H1 (cell line): Measurements from ENCODE around the gene HOXA6. TPM values are rescaled to one million over a fixed set of nuclear protein-coding genes. Genes with fewer than 3 reads are reported as not detected.

Experiments used
- CTCF ChIA-PET: fragments of 300-600 bp; sonication (Branson Sonifier 250); formaldehyde crosslinking; loops from one replicate; lab custom pipeline; 2021; ENCODE audit not compliant: partially characterized antibody; lab: Charles Lee
- POLR2A ChIA-PET: fragments of 300-600 bp; sonication (Branson Sonifier 250); formaldehyde crosslinking; loops from one replicate; lab custom pipeline; 2021; ENCODE audit warnings: inconsistent platforms; ENCODE audit not compliant: partially characterized antibody; lab: Charles Lee
- DNase-seq, 2 experiments: peaks; one replicate each; pipeline versions ENCODE4 v3.0.0 to v3.0.0-alpha.2; 2010 to 2022; ENCODE audit warnings: low spot score in 2 of 2, low read depth in 1 of 2, mixed read lengths in 1 of 2
- FAIRE-seq: peaks from 2 replicates; lab custom pipeline; 2011; peaks lifted over from hg19 to GRCh38; lab: Jason Lieb, UNC
- H2AFZ ChIP-seq: 2 replicates; pipeline ENCODE4 v1.8.1; 2012; ENCODE audit warnings: low read length, inconsistent platforms
- H2AK5ac ChIP-seq: 2 replicates; pipeline ENCODE4 v1.6.1; 2013; ENCODE audit warnings: low read depth, low read length
- H2BK120ac ChIP-seq: replicated peaks from 2 replicates; pipeline ENCODE3; 2013; ENCODE audit warnings: low read depth, low read length, inconsistent platforms
- H2BK12ac ChIP-seq: 2 replicates; pipeline ENCODE4 v1.6.1; 2013; ENCODE audit warnings: low read depth, low read length
- H2BK15ac ChIP-seq: 2 replicates; pipeline ENCODE4 v1.6.1; 2013; ENCODE audit warnings: low read length
- H2BK20ac ChIP-seq: 2 replicates; pipeline ENCODE4 v1.6.1; 2013; ENCODE audit warnings: low read length
- H2BK5ac ChIP-seq: 2 replicates; pipeline ENCODE4 v1.6.1; 2013; ENCODE audit warnings: low read depth, low read length
- H3K14ac ChIP-seq: 2 replicates; pipeline ENCODE4 v1.6.1; 2013; ENCODE audit warnings: inconsistent platforms; ENCODE audit not compliant: insufficient read length
- H3K18ac ChIP-seq: 2 replicates; pipeline ENCODE4 v1.6.1; 2013; ENCODE audit warnings: low read length; ENCODE audit errors: extremely low read depth
- H3K23ac ChIP-seq: 2 replicates; pipeline ENCODE4 v1.6.1; 2013; ENCODE audit warnings: inconsistent platforms; ENCODE audit not compliant: insufficient read length
- H3K23me2 ChIP-seq: 2 replicates; pipeline ENCODE4 v1.6.1; 2013; ENCODE audit warnings: low read depth, low read length
- H3K27ac ChIP-seq: 2 replicates; pipeline ENCODE4 v1.6.1; 2011; ENCODE audit warnings: low read depth, low read length, inconsistent platforms
- H3K27me3 ChIP-seq, 4 experiments: replicated peaks in 1 of 4; 1 replicate in 1 of 4; 2 replicates in 3 of 4; pipeline versions ENCODE4 v1.6.1 to v1.8.1; 2011 to 2013; ENCODE audit warnings: low read length in 3 of 4, mild to moderate bottlenecking in 3 of 4, inconsistent platforms in 2 of 4, mixed read lengths in 2 of 4, moderate library complexity in 1 of 4; ENCODE audit not compliant: control insufficient read depth in 3 of 4, insufficient read depth in 3 of 4; ENCODE audit errors: extremely low read depth in 1 of 4
- H3K36me3 ChIP-seq, 4 experiments: 2 replicates each; pipeline versions ENCODE4 v1.6.1 to v1.8.1; 2011 to 2013; ENCODE audit warnings: mild to moderate bottlenecking in 4 of 4, low read length in 3 of 4, moderate library complexity in 2 of 4, control low read depth in 1 of 4, inconsistent platforms in 1 of 4; ENCODE audit not compliant: insufficient read depth in 4 of 4, control insufficient read depth in 2 of 4
- H3K4ac ChIP-seq: replicated peaks from 2 replicates; pipeline ENCODE3; 2013; ENCODE audit warnings: low read length, low read depth, mixed read lengths, inconsistent platforms; ENCODE audit not compliant: insufficient read length
- H3K4me1 ChIP-seq, 4 experiments: replicated peaks in 1 of 4; 1 replicate in 1 of 4; 2 replicates in 3 of 4; pipeline versions ENCODE4 v1.6.1 to v1.8.1; 2011 to 2013; ENCODE audit warnings: low read length in 3 of 4, inconsistent platforms in 2 of 4, mixed read lengths in 1 of 4; ENCODE audit not compliant: insufficient read depth in 4 of 4, control insufficient read depth in 3 of 4
- H3K4me2 ChIP-seq, 2 experiments: 2 replicates each; pipeline versions ENCODE4 v1.6.1 to v1.8.1; 2011 to 2013; ENCODE audit warnings: low read depth in 2 of 2, low read length in 2 of 2, control low read depth in 1 of 2, inconsistent platforms in 1 of 2, mild to moderate bottlenecking in 1 of 2; ENCODE audit not compliant: insufficient read depth in 1 of 2
- H3K4me3 ChIP-seq, 4 experiments: fragments of 200-600, 300-600 bp in 1 of 4; sonication (generic), shearing (Covaris generic), sonication (Bioruptor Twin) in 1 of 4; 2 replicates each; pipeline versions ENCODE4 v1.5.1 to v1.8.1; 2011 to 2016; ENCODE audit warnings: low read length in 4 of 4, low read depth in 3 of 4, control low read depth in 2 of 4, inconsistent platforms in 2 of 4, mild to moderate bottlenecking in 2 of 4, mixed read lengths in 1 of 4, moderate library complexity in 1 of 4; ENCODE audit not compliant: insufficient read depth in 2 of 4; ENCODE audit errors: extremely low read depth in 1 of 4
- H3K56ac ChIP-seq: replicated peaks from 2 replicates; pipeline ENCODE3; 2013; ENCODE audit warnings: low read depth, mild to moderate bottlenecking, mixed read lengths, low read length, inconsistent platforms; ENCODE audit not compliant: insufficient read length
- H3K79me1 ChIP-seq: 2 replicates; pipeline ENCODE4 v1.6.1; 2013; ENCODE audit warnings: low read depth, low read length, control low read depth
- H3K79me2 ChIP-seq, 2 experiments: 2 replicates each; pipeline versions ENCODE4 v1.6.1 to v1.8.1; 2012 to 2013; ENCODE audit warnings: low read length in 2 of 2, mild to moderate bottlenecking in 2 of 2, inconsistent platforms in 1 of 2; ENCODE audit not compliant: insufficient read depth in 2 of 2, control insufficient read depth in 1 of 2
- H3K9ac ChIP-seq, 4 experiments: replicated peaks in 1 of 4; 1 replicate in 1 of 4; 2 replicates in 3 of 4; pipeline versions ENCODE4 v1.6.1 to v1.8.1; 2011 to 2013; ENCODE audit warnings: low read depth in 3 of 4, low read length in 3 of 4, control low read depth in 2 of 4, mild to moderate bottlenecking in 2 of 4, moderate library complexity in 2 of 4, inconsistent platforms in 1 of 4; ENCODE audit errors: extremely low read depth in 1 of 4
- H3K9me3 ChIP-seq, 2 experiments: 2 replicates each; pipeline versions ENCODE4 v1.6.1 to v1.8.1; 2012 to 2013; ENCODE audit warnings: mild to moderate bottlenecking in 2 of 2, moderate library complexity in 2 of 2, control low read depth in 1 of 2, inconsistent platforms in 1 of 2, low read depth in 1 of 2, low read length in 1 of 2, mixed read lengths in 1 of 2; ENCODE audit not compliant: insufficient read depth in 2 of 2
- H4K20me1 ChIP-seq, 2 experiments: replicated peaks in 1 of 2; 2 replicates each; pipeline versions ENCODE3 to v1.8.1; 2011 to 2013; ENCODE audit warnings: inconsistent platforms in 2 of 2, low read length in 2 of 2, mild to moderate bottlenecking in 1 of 2; ENCODE audit not compliant: insufficient read depth in 2 of 2, control insufficient read depth in 1 of 2
- H4K5ac ChIP-seq: 2 replicates; pipeline ENCODE4 v1.6.1; 2013; ENCODE audit warnings: low read length, low read depth, mixed read lengths, inconsistent platforms; ENCODE audit not compliant: insufficient read length
- H4K8ac ChIP-seq: 2 replicates; pipeline ENCODE4 v1.8.0; 2013; ENCODE audit warnings: mild to moderate bottlenecking, moderate library complexity, low read length, inconsistent platforms; ENCODE audit not compliant: insufficient read depth; ENCODE audit errors: extremely low read depth
- H4K91ac ChIP-seq: replicated peaks from 2 replicates; pipeline ENCODE3; 2013; ENCODE audit warnings: low read length, mixed read lengths, inconsistent platforms; ENCODE audit not compliant: insufficient read length
- ASH2L ChIP-seq: fragments of 200-600, 300-600 bp; sonication (generic); IDR thresholded peaks from one replicate; pipeline ENCODE4 v1.7.1; 2017; ENCODE audit warnings: low read length
- CEBPB ChIP-seq: IDR thresholded peaks from 2 replicates; pipeline ENCODE4 v1.6.1; 2012; ENCODE audit warnings: low read depth, low read length
- CTCF ChIP-seq, 3 experiments: IDR thresholded peaks; 1 replicate in 2 of 3; 2 replicates in 1 of 3; pipeline versions ENCODE4 v1.5.1 to v1.6.1; 2011; ENCODE audit warnings: low read length in 3 of 3, mild to moderate bottlenecking in 3 of 3, inconsistent platforms in 2 of 3, low read depth in 1 of 3, moderate library complexity in 1 of 3; ENCODE audit not compliant: insufficient read depth in 1 of 3; ENCODE audit errors: control extremely low read depth in 1 of 3
- EP300 ChIP-seq, 2 experiments: IDR thresholded peaks; 1 replicate in 1 of 2; 2 replicates in 1 of 2; pipeline ENCODE4 v1.6.1; 2011 to 2012; ENCODE audit warnings: low read depth in 2 of 2, low read length in 2 of 2, mild to moderate bottlenecking in 2 of 2, borderline replicate concordance in 1 of 2, inconsistent platforms in 1 of 2, moderate library complexity in 1 of 2
- POLR2AphosphoS5 ChIP-seq: IDR thresholded peaks from 2 replicates; pipeline ENCODE4 v1.6.1; 2011; ENCODE audit warnings: low read depth, low read length
- RNF2 ChIP-seq: fragments of 200-900, 300-1000 bp; sonication (generic); IDR thresholded peaks from 2 replicates; pipeline ENCODE4 v1.7.1; 2016; ENCODE audit warnings: borderline replicate concordance, low read depth, mild to moderate bottlenecking, antibody characterized with exemption, low read length; ENCODE audit not compliant: poor library complexity, severe bottlenecking; ENCODE audit errors: missing control alignments
- SIRT6 ChIP-seq: IDR thresholded peaks from one replicate; pipeline ENCODE4 v1.7.1; 2012; ENCODE audit warnings: low read length, inconsistent platforms
- SP1 ChIP-seq: IDR thresholded peaks from 2 replicates; pipeline ENCODE4 v1.6.1; 2011; ENCODE audit warnings: low read depth, low read length
- SUZ12 ChIP-seq: fragments of 200-600 bp; sonication (generic); IDR thresholded peaks from 2 replicates; pipeline ENCODE4 v1.6.1; 2012; ENCODE audit warnings: mild to moderate bottlenecking, inconsistent platforms, low read length, moderate library complexity, mixed read lengths
- WGBS, 2 experiments: shearing (Covaris generic) in 1 of 2; methylation state at CpG; one replicate each; pipeline versions ENCODE4 v1.1.6 to v1.1.7; 2013 to 2015; ENCODE audit warnings: low lambda C conversion rate in 2 of 2, mixed read lengths in 2 of 2, inconsistent platforms in 1 of 2, low coverage in 1 of 2, missing lambda C conversion rate in 1 of 2; ENCODE audit not compliant: insufficient replicate concordance in 2 of 2, insufficient coverage in 1 of 2, insufficient read length in 1 of 2; ENCODE audit errors: extremely low coverage in 1 of 2, missing lambda C conversion rate in 1 of 2; 5-methylcytosine and 5-hydroxymethylcytosine counted together
- polyA plus RNA-seq, 7 experiments: library from polyadenylated mRNA; depleted of rRNA in 3 of 7; stranded (reverse) in 5 of 7; unstranded in 2 of 7; fragments of >200 nt in 5 of 7; fragments of 200-250 nt in 2 of 7; gene quantifications; 1 replicate in 5 of 7; 2 replicates in 1 of 7; 4 replicates in 1 of 7; pipeline versions ENCODE4 v1.2.1 to v1.2.3, GENCODE V29; 2011 to 2013; ENCODE audit warnings: missing spikeins in 2 of 7, mixed read lengths in 2 of 7
- total RNA-seq: library from RNA; stranded (reverse); fragmentation: NEBNext Ultra II Directional; extraction: Animal tissue kit (Norgen Biotek cat#: 25700); gene quantifications from 2 replicates; pipeline ENCODE4 v1.2.1, GENCODE V29; 2021

Gene HOXA6
- total and polyA plus RNA-seq, 2 of the 8 experiments (the other 6 are each of a cell fraction or from before 2014, with no cell fraction given): not detected

GRCh38 chr7:27176962-27177794 lies 29.6 kb upstream of the HOXA6 start:
- H3K4ac ChIP-seq: no peak overlapping the region
- peaks cover 4 to 11% (median 5%) of the 10 kb centered on the region in 4 experiments; a peak in 5 of 7 replicates for H3K4me1 ChIP-seq
- peaks cover 43 to 54% of the 10 kb centered on the region in 2 experiments for H4K20me1 ChIP-seq
- peaks cover 99 to 100% (median 100%) of the 10 kb centered on the region in 4 experiments for H3K27me3 ChIP-seq
- POLR2A ChIA-PET: no interaction called here
- H4K91ac ChIP-seq: no peak overlapping the region
- no peak overlapping the region for H2BK20ac ChIP-seq
- H3K9ac ChIP-seq: no peak overlapping the region
- H2BK5ac ChIP-seq: no peak overlapping the region
- no peak overlapping the region for H2AFZ ChIP-seq
- no peak overlapping the region for H4K8ac ChIP-seq
- no peak overlapping the region for H2AK5ac ChIP-seq
- no peaks in the 10 kb centered on the region; the same call in 1 of the 2 replicates for H3K23me2 ChIP-seq
- H3K79me1 ChIP-seq: no peaks in the 10 kb centered on the region
- no peak overlapping the region for H2BK120ac ChIP-seq
- H3K14ac ChIP-seq: no peak overlapping the region
- H3K56ac ChIP-seq: no peak overlapping the region
- H3K23ac ChIP-seq: no peak overlapping the region
- no peak overlapping the region for H3K4me3 ChIP-seq
- 32% methylated on average over 22 of the region's 22 CpGs; no CpG with 5 or more reads in 1 of the 2 experiments for WGBS, 2 experiments
- no peaks in the 10 kb centered on the region; a peak in 1 of 4 replicates for H3K9me3 ChIP-seq
- no peaks in the 10 kb centered on the region for H3K79me2 ChIP-seq
- no peak overlapping the region for H2BK12ac ChIP-seq
- H3K36me3 ChIP-seq: peaks cover 0 to 15% (median 0%) of the 10 kb centered on the region in 4 experiments; a peak in 1 of 8 replicates
- no peak overlapping the region for H3K18ac ChIP-seq
- H2BK15ac ChIP-seq: no peak overlapping the region
- H4K5ac ChIP-seq: no peak overlapping the region
- H3K27ac ChIP-seq: no peak overlapping the region
- DNase-seq: peak in 1 of 2 experiments; percentile 44
- CTCF ChIA-PET: interaction anchor here (0.7 to 2.4 kb wide), 11 partner anchors 9 to 919 kb away, joined by 3 to 8 read pairs (median 4); no protein-coding TSS in a partner anchor
- H3K4me2 ChIP-seq: no peak overlapping the region
- FAIRE-seq: no peak
- no peak for TF ChIP-seq CEBPB
- TF ChIP-seq POLR2AphosphoS5: no peak
- peak; percentile 96 for TF ChIP-seq RNF2
- TF ChIP-seq SIRT6: no peak
- no peak for TF ChIP-seq EP300 (IDR thresholded peaks at IDR 0.05; ENCODE audit: borderline replicate concordance in 1 of 2, low read depth in 2 of 2, low read length in 2 of 2)
- TF ChIP-seq CTCF (IDR thresholded peaks at IDR 0.05; ENCODE audit: control extremely low read depth in 1 of 3, insufficient read depth in 1 of 3, low read depth in 1 of 3, low read length in 3 of 3): no peak
- no peak for TF ChIP-seq ASH2L
- TF ChIP-seq SUZ12: peak; percentile 90
- TF ChIP-seq SP1: no peak
